GM23248 (cell line): ENCODE results near the gene MYEOV. TPM values are rescaled to one million over a fixed set of nuclear protein-coding genes. Genes with fewer than 3 reads are reported as not detected.

ENCODE experiments used
- DNase-seq: peaks from one replicate; pipeline ENCODE4 v3.0.0-alpha.2; 2015
- H2AFZ ChIP-seq: fragments of 200-600 bp; sonication (generic); 2 replicates; pipeline ENCODE4 v1.6.1; 2016; ENCODE audit warnings: antibody characterized with exemption
- H3F3A ChIP-seq: fragments of 200-600 bp; sonication (generic); 2 replicates; pipeline ENCODE4 v1.6.1; 2016; ENCODE audit warnings: mild to moderate bottlenecking, antibody characterized with exemption, mixed run types; ENCODE audit not compliant: insufficient read depth
- H3K27ac ChIP-seq: fragments of 200-600 bp; sonication (generic); 2 replicates; pipeline ENCODE4 v1.5.1; 2016; ENCODE audit warnings: mild to moderate bottlenecking
- H3K27me3 ChIP-seq: fragments of 200-600 bp; sonication (generic); replicated peaks from 2 replicates; pipeline ENCODE4 v1.6.1; 2016; ENCODE audit warnings: mild to moderate bottlenecking; ENCODE audit not compliant: insufficient read depth
- H3K36me3 ChIP-seq: fragments of 200-600 bp; sonication (generic); 2 replicates; pipeline ENCODE4 v1.6.1; 2016; ENCODE audit warnings: low read depth, mild to moderate bottlenecking
- H3K4me1 ChIP-seq: fragments of 200-600 bp; sonication (generic); 2 replicates; pipeline ENCODE4 v1.6.1; 2016; ENCODE audit warnings: mild to moderate bottlenecking; ENCODE audit not compliant: insufficient read depth
- H3K4me2 ChIP-seq: fragments of 200-600 bp; sonication (generic); one replicate; pipeline ENCODE4 v1.6.1; 2016; ENCODE audit warnings: mild to moderate bottlenecking; ENCODE audit not compliant: unreplicated experiment
- H3K4me3 ChIP-seq: fragments of 200-600 bp; sonication (generic); 2 replicates; pipeline ENCODE4 v1.5.1; 2016; ENCODE audit warnings: mild to moderate bottlenecking
- H3K79me2 ChIP-seq: fragments of 200-600 bp; sonication (generic); 2 replicates; pipeline ENCODE4 v1.6.1; 2016; ENCODE audit warnings: mild to moderate bottlenecking; ENCODE audit not compliant: insufficient read depth
- H3K9ac ChIP-seq: fragments of 200-600 bp; sonication (generic); 2 replicates; pipeline ENCODE4 v1.6.1; 2016; ENCODE audit warnings: mild to moderate bottlenecking
- H3K9me2 ChIP-seq: fragments of 200-600 bp; sonication (generic); 2 replicates; pipeline ENCODE4 v1.6.1; 2016; ENCODE audit warnings: mixed run types, mild to moderate bottlenecking, moderate library complexity; ENCODE audit not compliant: insufficient read depth
- H3K9me3 ChIP-seq: fragments of 200-600 bp; sonication (generic); one replicate; pipeline ENCODE4 v1.6.1; 2017; ENCODE audit warnings: low read depth
- H4K20me1 ChIP-seq: fragments of 200-600 bp; sonication (generic); 2 replicates; pipeline ENCODE4 v1.6.0; 2016; ENCODE audit not compliant: insufficient read depth
- EZH2 ChIP-seq: fragments of 200-600 bp; sonication (generic); IDR thresholded peaks from 2 replicates; pipeline ENCODE4 v1.6.1; 2018; ENCODE audit warnings: antibody characterized with exemption, mild to moderate bottlenecking; ENCODE audit not compliant: insufficient read depth, poor library complexity, severe bottlenecking
- EZH2phosphoT487 ChIP-seq: fragments of 200-600 bp; sonication (generic); IDR thresholded peaks from 2 replicates; pipeline ENCODE4 v1.6.1; 2018; ENCODE audit warnings: antibody characterized with exemption, moderate library complexity, mild to moderate bottlenecking, low read depth; ENCODE audit not compliant: insufficient read depth
- WGBS, 2 experiments: methylation state at CpG; one replicate each; pipeline ENCODE4 v1.1.6; 2015 to 2017; ENCODE audit warnings: low lambda C conversion rate in 2 of 2, low coverage in 1 of 2; ENCODE audit errors: missing lambda C conversion rate in 2 of 2; 5-methylcytosine and 5-hydroxymethylcytosine counted together
- in situ Hi-C: fragments of 300-500 bp; cut with MboI; formaldehyde crosslinking; loops from 2 replicates; pipeline ENCODE4 v1.15.0; 2020
- polyA plus RNA-seq: library from polyadenylated mRNA; unstranded; fragments of >200 nt; fragmentation: Nextera tagmentation; extraction: Ambion mirVana; gene quantifications from 2 replicates; pipeline ENCODE4 v1.2.1, GENCODE V29; 2016
- total RNA-seq: library from RNA; depleted of rRNA; stranded (reverse); fragments of >200 nt; shearing (Covaris generic); gene quantifications from 2 replicates; pipeline ENCODE4 v1.2.3, GENCODE V29; 2014

MYEOV gene
- total and polyA plus RNA-seq, 2 experiments from 2014 or later = 0.86 to 7.2 TPM

- in situ Hi-C loops = no loop called here
- TF ChIP-seq EZH2 = no peak
- TF ChIP-seq EZH2phosphoT487 = no peak
- H3K9me3 ChIP-seq = no peaks in the 10 kb centered on the region
- DNase-seq = no peak
- H3K27ac ChIP-seq = no peak overlapping the region
- H3K27me3 ChIP-seq = no peaks in the 10 kb centered on the region
- H3K36me3 ChIP-seq = no peaks in the 10 kb centered on the region
- no peak overlapping the region for H3K9ac ChIP-seq
- H3F3A ChIP-seq = peaks cover 11% of the 10 kb centered on the region; the same call in 1 of the 2 replicates
- no peaks in the 10 kb centered on the region for H4K20me1 ChIP-seq
- no peak overlapping the region for H3K4me3 ChIP-seq
- H2AFZ ChIP-seq = no peak overlapping the region
- H3K4me2 ChIP-seq = no peak overlapping the region
- 86 to 93% methylated on average over 8 of the region's 8 CpGs for WGBS, 2 experiments
- H3K9me2 ChIP-seq = no peaks in the 10 kb centered on the region; the same call in 1 of the 2 replicates
- H3K4me1 ChIP-seq = peaks cover 25% of the 10 kb centered on the region
- peaks cover 21% of the 10 kb centered on the region for H3K79me2 ChIP-seq
These were observed 31.5 kb downstream of the MYEOV start for GRCh38 chr11:69325446-69325845.

- Histone ChIP-seq H3K4me2 (no peak overlapping the region), H3K4me1 (peaks cover 12% of the 10 kb centered on the region), H3K4me3 (no peak overlapping the region), H3F3A (peaks cover 8% of the 10 kb centered on the region; the same call in 1 of the 2 replicates), H3K36me3 (no peaks in the 10 kb centered on the region), H2AFZ (no peak overlapping the region), H3K9me2 (no peaks in the 10 kb centered on the region; the same call in 1 of the 2 replicates), H3K27ac (no peak overlapping the region), H3K9me3 (no peaks in the 10 kb centered on the region), H4K20me1 (no peaks in the 10 kb centered on the region), H3K27me3 (no peaks in the 10 kb centered on the region), H3K9ac (no peak overlapping the region), H3K79me2 (peaks cover 25% of the 10 kb centered on the region)
- no peak for TF ChIP-seq EZH2
- TF ChIP-seq EZH2phosphoT487 = no peak
- no peak for DNase-seq
- 96 to 99% methylated on average over 7 of the region's 7 CpGs for WGBS, 2 experiments
- in situ Hi-C loops = no loop called here
These were observed 32.8 kb downstream of the MYEOV start for GRCh38 chr11:69326622-69327219.

DNA sequence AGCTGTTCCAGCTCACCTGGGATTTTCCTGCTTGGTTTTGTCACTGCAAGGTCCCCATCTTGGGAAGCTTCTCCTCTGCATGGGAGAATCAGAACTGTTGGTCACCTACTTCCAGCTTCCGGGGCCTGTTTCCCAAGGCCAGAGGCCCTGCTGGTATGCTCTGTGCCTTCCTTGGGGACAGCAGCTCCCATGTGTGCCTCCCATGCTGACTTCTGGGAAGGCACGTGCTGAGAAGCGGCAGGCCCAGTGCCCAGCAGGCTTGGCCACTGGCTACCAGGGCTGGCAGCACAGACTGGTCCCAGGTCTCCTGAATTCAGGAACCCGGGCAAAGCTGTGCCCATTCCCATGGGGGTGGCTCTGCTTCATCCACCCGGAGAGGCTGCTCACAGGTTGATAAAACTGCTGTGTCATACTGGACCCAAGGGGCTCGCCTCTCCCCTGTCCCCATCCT, 33.8 kb downstream of the MYEOV start:
- Histone ChIP-seq H3K9me2 (no peaks in the 10 kb centered on the region; the same call in 1 of the 2 replicates), H2AFZ (no peak overlapping the region), H4K20me1 (no peaks in the 10 kb centered on the region), H3K4me2 (no peak overlapping the region), H3K4me1 (peaks cover 5% of the 10 kb centered on the region; the same call in 1 of the 2 replicates), H3K27me3 (no peaks in the 10 kb centered on the region), H3K9ac (no peak overlapping the region), H3K27ac (no peak overlapping the region), H3K4me3 (no peak overlapping the region), H3K36me3 (no peaks in the 10 kb centered on the region), H3F3A (no peaks in the 10 kb centered on the region), H3K9me3 (no peaks in the 10 kb centered on the region), H3K79me2 (peaks cover 20% of the 10 kb centered on the region)
- 93 to 97% methylated on average over 6 of the region's 6 CpGs for WGBS, 2 experiments
- in situ Hi-C loops = no loop called here
- DNase-seq = no peak
- no peak for TF ChIP-seq EZH2phosphoT487
- TF ChIP-seq EZH2 = no peak

DNA sequence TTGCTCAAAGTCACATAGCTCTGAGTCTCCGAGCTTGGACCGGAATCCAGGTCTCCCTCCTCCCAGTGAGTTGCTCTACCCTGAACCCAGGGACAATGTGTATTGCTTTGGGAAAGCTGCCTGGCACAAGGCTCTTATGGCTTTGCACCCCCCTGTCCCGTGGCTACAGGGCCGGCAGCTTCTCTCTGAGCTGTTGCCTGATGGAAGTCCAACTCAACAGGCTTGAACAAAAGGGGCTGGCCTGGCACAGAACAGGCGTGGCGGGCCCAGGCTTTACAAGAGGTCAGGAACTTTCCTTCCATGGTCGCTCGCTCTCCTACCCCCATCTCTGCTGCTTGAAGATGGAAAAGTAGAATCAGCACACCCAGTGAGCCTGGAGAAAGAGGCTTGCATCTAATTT, 34.3 kb downstream of the MYEOV start:
- in situ Hi-C loops = no loop called here
- no peak overlapping the region for H3K27ac ChIP-seq
- H2AFZ ChIP-seq = no peak overlapping the region

GRCh38 chr11:69329581-69329980, 35.6 kb downstream of the MYEOV start:
- Histone ChIP-seq H3K4me3 (no peak overlapping the region), H3K27ac (no peak overlapping the region), H3K9me3 (no peaks in the 10 kb centered on the region), H3K4me1 (no peaks in the 10 kb centered on the region), H3K9me2 (no peaks in the 10 kb centered on the region), H3K9ac (no peak overlapping the region), H3K27me3 (no peaks in the 10 kb centered on the region), H3K36me3 (no peaks in the 10 kb centered on the region), H2AFZ (no peak overlapping the region), H3F3A (no peaks in the 10 kb centered on the region), H3K4me2 (no peak overlapping the region), H4K20me1 (no peaks in the 10 kb centered on the region), H3K79me2 (0 out of 2 replicates have a peak, but pooled peaks cover 5% of the 10 kb centered on the region)
- TF ChIP-seq EZH2phosphoT487 (no peak), EZH2 (no peak)
- DNase-seq = no peak
- in situ Hi-C loops = no loop called here
- WGBS, 2 experiments = 77 to 78% methylated on average over 3 of the region's 3 CpGs

More for the DNA sequence above, 34.3 kb downstream of the MYEOV start:
- Histone ChIP-seq H3F3A (no peaks in the 10 kb centered on the region), H3K36me3 (no peaks in the 10 kb centered on the region), H4K20me1 (no peaks in the 10 kb centered on the region), H3K9me2 (no peaks in the 10 kb centered on the region; the same call in 1 of the 2 replicates), H3K9me3 (no peaks in the 10 kb centered on the region), H3K79me2 (peaks cover 16% of the 10 kb centered on the region), H3K4me1 (0 out of 2 replicates have a peak, but pooled peaks cover under 1% of the 10 kb centered on the region), H3K9ac (no peak overlapping the region), H3K27me3 (no peaks in the 10 kb centered on the region), H3K4me2 (no peak overlapping the region), H3K4me3 (no peak overlapping the region)
- TF ChIP-seq EZH2phosphoT487 (no peak), EZH2 (no peak)
- WGBS, 2 experiments = 84 to 88% methylated on average over 8 of the region's 8 CpGs
- DNase-seq = no peak
